ENCODE results near the gene LRP1. TPM values are rescaled to one million over a fixed set of nuclear protein-coding genes. Genes with fewer than 3 reads are reported as not detected.

LRP1 gene
- total and polyA plus RNA-seq, 4 donors = 87.5 to 375 (median 139) TPM

DNA sequence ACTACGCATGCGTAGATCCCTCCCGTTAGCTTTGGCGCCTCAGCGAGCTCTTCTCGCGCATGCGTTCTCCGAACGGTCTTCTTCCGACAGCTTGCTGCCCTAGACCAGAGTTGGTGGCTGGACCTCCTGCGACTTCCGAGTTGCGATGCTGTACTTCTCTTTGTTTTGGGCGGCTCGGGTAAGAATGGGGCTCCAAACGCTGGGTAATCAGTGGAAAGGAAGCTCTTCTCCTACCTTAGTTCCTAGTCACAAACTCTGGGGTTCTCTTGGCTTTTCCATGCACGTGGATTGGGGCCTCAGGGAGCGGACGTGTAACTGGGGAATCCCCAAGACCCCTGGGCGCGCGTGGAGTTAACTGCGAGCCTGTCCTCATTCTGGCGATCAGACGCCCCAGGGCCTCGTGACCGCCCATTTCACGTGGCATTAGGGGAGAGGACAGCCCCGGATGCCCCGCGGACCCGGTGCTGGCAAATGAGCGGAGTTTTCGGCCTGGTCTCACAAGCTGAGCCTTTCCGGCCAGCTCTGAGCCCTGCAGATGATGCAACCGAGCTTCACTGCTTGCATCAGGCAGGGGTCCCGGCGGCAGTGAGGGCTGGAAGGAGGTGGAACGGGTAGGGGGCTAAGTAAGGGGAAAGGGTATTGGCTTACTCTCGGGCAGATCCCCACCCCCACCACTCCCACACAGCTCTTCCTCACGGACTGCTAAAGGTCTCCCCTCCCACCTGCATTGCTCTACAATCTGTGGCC is 101.5 kb downstream of the LRP1 start, which contains the start of gene SHMT2 (continued):
- peak in 1 of 2 donors; percentile 32 for TF ChIP-seq GABPA (IDR thresholded peaks at IDR 0.05 in 1 of 2, conservative IDR thresholded peaks at IDR 0.05 in 1 of 2)
- TF ChIP-seq TAF1 (conservative IDR thresholded peaks at IDR 0.05) = no peak
- peak; percentile 63 to 82 for TF ChIP-seq RXRA (IDR thresholded peaks at IDR 0.05)
- no peak for TF ChIP-seq NR2F2 (IDR thresholded peaks at IDR 0.05)

- 29% methylated on average over 10 of the region's 10 CpGs for WGBS
- TF ChIP-seq JUND (IDR thresholded peaks at IDR 0.05) (no peak), EGR1 (IDR thresholded peaks at IDR 0.05; ENCODE audit: low read depth in 2 of 2) (no peak), RAD21 (IDR thresholded peaks at IDR 0.05) (no peak), SP1 (IDR thresholded peaks at IDR 0.05) (peak; percentile 71), HNF4A (conservative IDR thresholded peaks at IDR 0.05) (peak; percentile 62 to 76), FOXA1 (IDR thresholded peaks at IDR 0.05) (no peak), FOXA2 (IDR thresholded peaks at IDR 0.05) (no peak), RXRA (IDR thresholded peaks at IDR 0.05) (peak in 1 of 2 donors; percentile 3), NR2F2 (IDR thresholded peaks at IDR 0.05) (no peak), ZBTB33 (IDR thresholded peaks at IDR 0.05) (no peak), YY1 (IDR thresholded peaks at IDR 0.05) (peak; percentile 56), MAX (IDR thresholded peaks at IDR 0.05) (no peak), HNF4G (IDR thresholded peaks at IDR 0.05) (peak; percentile 44), TAF1 (conservative IDR thresholded peaks at IDR 0.05) (peak; percentile 94), GABPA (IDR thresholded peaks at IDR 0.05 in 1 of 2, conservative IDR thresholded peaks at IDR 0.05 in 1 of 2) (no peak), CTCF (IDR thresholded peaks at IDR 0.05; ENCODE audit: low read depth, low read length, missing input control) (no peak)
- TF ChIP-seq, protein P1, sequence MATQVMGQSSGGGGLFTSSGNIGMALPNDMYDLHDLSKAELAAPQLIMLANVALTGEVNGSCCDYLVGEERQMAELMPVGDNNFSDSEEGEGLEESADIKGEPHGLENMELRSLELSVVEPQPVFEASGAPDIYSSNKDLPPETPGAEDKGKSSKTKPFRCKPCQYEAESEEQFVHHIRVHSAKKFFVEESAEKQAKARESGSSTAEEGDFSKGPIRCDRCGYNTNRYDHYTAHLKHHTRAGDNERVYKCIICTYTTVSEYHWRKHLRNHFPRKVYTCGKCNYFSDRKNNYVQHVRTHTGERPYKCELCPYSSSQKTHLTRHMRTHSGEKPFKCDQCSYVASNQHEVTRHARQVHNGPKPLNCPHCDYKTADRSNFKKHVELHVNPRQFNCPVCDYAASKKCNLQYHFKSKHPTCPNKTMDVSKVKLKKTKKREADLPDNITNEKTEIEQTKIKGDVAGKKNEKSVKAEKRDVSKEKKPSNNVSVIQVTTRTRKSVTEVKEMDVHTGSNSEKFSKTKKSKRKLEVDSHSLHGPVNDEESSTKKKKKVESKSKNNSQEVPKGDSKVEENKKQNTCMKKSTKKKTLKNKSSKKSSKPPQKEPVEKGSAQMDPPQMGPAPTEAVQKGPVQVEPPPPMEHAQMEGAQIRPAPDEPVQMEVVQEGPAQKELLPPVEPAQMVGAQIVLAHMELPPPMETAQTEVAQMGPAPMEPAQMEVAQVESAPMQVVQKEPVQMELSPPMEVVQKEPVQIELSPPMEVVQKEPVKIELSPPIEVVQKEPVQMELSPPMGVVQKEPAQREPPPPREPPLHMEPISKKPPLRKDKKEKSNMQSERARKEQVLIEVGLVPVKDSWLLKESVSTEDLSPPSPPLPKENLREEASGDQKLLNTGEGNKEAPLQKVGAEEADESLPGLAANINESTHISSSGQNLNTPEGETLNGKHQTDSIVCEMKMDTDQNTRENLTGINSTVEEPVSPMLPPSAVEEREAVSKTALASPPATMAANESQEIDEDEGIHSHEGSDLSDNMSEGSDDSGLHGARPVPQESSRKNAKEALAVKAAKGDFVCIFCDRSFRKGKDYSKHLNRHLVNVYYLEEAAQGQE (IDR thresholded peaks at IDR 0.05) = peak; percentile 76
- TF ChIP-seq, protein P2, sequence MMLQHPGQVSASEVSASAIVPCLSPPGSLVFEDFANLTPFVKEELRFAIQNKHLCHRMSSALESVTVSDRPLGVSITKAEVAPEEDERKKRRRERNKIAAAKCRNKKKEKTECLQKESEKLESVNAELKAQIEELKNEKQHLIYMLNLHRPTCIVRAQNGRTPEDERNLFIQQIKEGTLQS (IDR thresholded peaks at IDR 0.05) = no peak
- Histone ChIP-seq H3K36me3 (ENCODE audit: control insufficient read depth in 4 of 4, insufficient read depth in 3 of 4, low read depth in 1 of 4, low read length in 3 of 4) (peaks cover 12 to 20% (median 15%) of the 10 kb centered on the region in 4 donors), H3K9ac (ENCODE audit: low read depth in 1 of 2, low read length in 2 of 2) (peak overlapping the region; percentile 76 to 88), H3K4me3 (ENCODE audit: low read depth in 1 of 3, low read length in 3 of 3) (peak overlapping the region; percentile 55 to 83 (median 68)), H3K9me3 (ENCODE audit: control insufficient read depth in 4 of 4, low read length in 3 of 4) (no peaks in the 10 kb centered on the region), H3K4me1 (ENCODE audit: control insufficient read depth in 4 of 4, insufficient read depth in 4 of 4, low read length in 3 of 4) (peaks cover 16 to 61% (median 46%) of the 10 kb centered on the region in 4 donors), H3K27me3 (ENCODE audit: control insufficient read depth in 4 of 4, insufficient read depth in 4 of 4, low read length in 3 of 4) (no peaks in the 10 kb centered on the region), H3K27ac (ENCODE audit: low read depth in 1 of 2, low read length in 2 of 2) (peak overlapping the region; percentile 94 to 97)
- no peak for DNase-seq (ENCODE audit: low spot score)
Observed at GRCh38 chr12:57230381-57231155, 102.3 kb downstream of the LRP1 start.
